Neural cell (in vitro differentiated cells): Measurements from ENCODE around the gene C1orf35.

ENCODE experiments used
- CTCF ChIP-seq: fragments of 450-650 bp; IDR thresholded peaks from 2 replicates; pipeline ENCODE4 v1.5.1; 2014; ENCODE audit warnings: antibody characterized with exemption, mild to moderate bottlenecking, moderate library complexity; ENCODE audit not compliant: poor library complexity, severe bottlenecking
- POLR2AphosphoS5 ChIP-seq: IDR thresholded peaks from 2 replicates; pipeline ENCODE4 v1.6.1; 2012

- TF ChIP-seq CTCF (no peak), POLR2AphosphoS5 (no peak)
Measured at GRCh38 chr1:228101614-228101993, 1.5 kb downstream of the C1orf35 start.
